H9 (cell line): ENCODE measurements around the gene RIOX2. TPM values are rescaled to one million over a fixed set of nuclear protein-coding genes. Genes with fewer than 3 reads are reported as not detected.

Experiments
- DNase-seq: peaks from one replicate; pipeline ENCODE4 v3.0.0-alpha.2; 2017
- H2AFZ ChIP-seq: one replicate; pipeline ENCODE4 v1.6.1; 2013; ENCODE audit warnings: mild to moderate bottlenecking, low read length, control low read depth, moderate library complexity
- H2AK5ac ChIP-seq: 2 replicates; pipeline ENCODE4 v1.6.1; 2013; ENCODE audit warnings: low read length, control low read depth, mixed read lengths; ENCODE audit not compliant: insufficient read length
- H2BK120ac ChIP-seq: one replicate; pipeline ENCODE4 v1.6.1; 2013; ENCODE audit warnings: low read depth, mild to moderate bottlenecking, low read length, control low read depth, inconsistent platforms; ENCODE audit not compliant: poor library complexity, severe bottlenecking
- H2BK12ac ChIP-seq: 2 replicates; pipeline ENCODE4 v1.6.1; 2013; ENCODE audit warnings: low read length, control low read depth, mixed read lengths, low read depth; ENCODE audit not compliant: insufficient read length
- H2BK15ac ChIP-seq: 2 replicates; pipeline ENCODE4 v1.6.1; 2013; ENCODE audit warnings: low read depth, low read length, control low read depth
- H2BK20ac ChIP-seq: one replicate; pipeline ENCODE4 v1.6.1; 2013; ENCODE audit warnings: low read depth, mild to moderate bottlenecking, low read length, control low read depth, inconsistent platforms; ENCODE audit not compliant: poor library complexity, severe bottlenecking
- H2BK5ac ChIP-seq: 2 replicates; pipeline ENCODE4 v1.6.1; 2013; ENCODE audit warnings: low read length, control low read depth, mixed read lengths; ENCODE audit not compliant: insufficient read length
- H3K14ac ChIP-seq: 2 replicates; pipeline ENCODE4 v1.6.1; 2013; ENCODE audit warnings: low read length, control low read depth; ENCODE audit not compliant: insufficient read depth
- H3K18ac ChIP-seq: 2 replicates; pipeline ENCODE4 v1.6.1; 2013; ENCODE audit warnings: low read depth, mild to moderate bottlenecking, mixed read lengths, low read length, control low read depth; ENCODE audit not compliant: insufficient read length
- H3K23ac ChIP-seq: 2 replicates; pipeline ENCODE4 v1.6.1; 2013; ENCODE audit warnings: low read length, control low read depth, mixed read lengths, low read depth; ENCODE audit not compliant: insufficient read length
- H3K23me2 ChIP-seq: 2 replicates; pipeline ENCODE4 v1.6.1; 2013; ENCODE audit warnings: low read depth, mild to moderate bottlenecking, mixed read lengths, low read length, control low read depth; ENCODE audit not compliant: insufficient read length, poor library complexity, severe bottlenecking
- H3K27ac ChIP-seq: 2 replicates; pipeline ENCODE4 v1.5.1; 2013; ENCODE audit warnings: low read length, control low read depth, mixed read lengths, low read depth; ENCODE audit not compliant: insufficient read length
- H3K27me3 ChIP-seq: 2 replicates; pipeline ENCODE4 v1.6.1; 2013; ENCODE audit warnings: low read length, control low read depth, inconsistent platforms; ENCODE audit not compliant: insufficient read depth
- H3K4ac ChIP-seq: 2 replicates; pipeline ENCODE4 v1.6.1; 2013; ENCODE audit warnings: low read depth, mild to moderate bottlenecking, control low read depth, inconsistent platforms, low read length, moderate library complexity
- H3K4me1 ChIP-seq: 2 replicates; pipeline ENCODE4 v1.6.1; 2013; ENCODE audit warnings: low read length, control low read depth, inconsistent platforms; ENCODE audit not compliant: insufficient read depth
- H3K4me2 ChIP-seq: 2 replicates; pipeline ENCODE4 v1.6.1; 2013; ENCODE audit warnings: low read length, control low read depth, mixed read lengths; ENCODE audit not compliant: insufficient read length, insufficient read depth
- H3K56ac ChIP-seq: 2 replicates; pipeline ENCODE4 v1.6.1; 2013; ENCODE audit warnings: low read depth, mild to moderate bottlenecking, mixed read lengths, low read length, control low read depth; ENCODE audit not compliant: insufficient read length
- H3K79me1 ChIP-seq: 2 replicates; pipeline ENCODE4 v1.6.1; 2013; ENCODE audit warnings: low read depth, mild to moderate bottlenecking, moderate library complexity, low read length, control low read depth, inconsistent platforms; ENCODE audit not compliant: insufficient read depth, poor library complexity, severe bottlenecking
- H3K79me2 ChIP-seq: 2 replicates; pipeline ENCODE4 v1.6.1; 2013; ENCODE audit warnings: low read length, control low read depth, inconsistent platforms; ENCODE audit not compliant: insufficient read depth
- H3K9ac ChIP-seq: 2 replicates; pipeline ENCODE4 v1.6.1; 2013; ENCODE audit warnings: low read length, control low read depth, mixed read lengths; ENCODE audit not compliant: insufficient read length; ENCODE audit errors: extremely low read depth
- H3K9me3 ChIP-seq: one replicate; pipeline ENCODE4 v1.6.1; 2013; ENCODE audit warnings: low read depth, low read length, inconsistent platforms; ENCODE audit not compliant: control insufficient read depth
- H3T11ph ChIP-seq: one replicate; pipeline ENCODE4 v1.6.1; 2013; ENCODE audit warnings: mild to moderate bottlenecking, low read length, control low read depth, inconsistent platforms
- H4K20me1 ChIP-seq: one replicate; pipeline ENCODE4 v1.6.1; 2013; ENCODE audit not compliant: control insufficient read depth, insufficient read length, insufficient read depth
- H4K5ac ChIP-seq: 2 replicates; pipeline ENCODE4 v1.6.1; 2013; ENCODE audit warnings: low read depth, mild to moderate bottlenecking, mixed read lengths, low read length, control low read depth; ENCODE audit not compliant: insufficient read length
- H4K8ac ChIP-seq: replicated peaks from 2 replicates; pipeline ENCODE4 v1.6.1; 2013; ENCODE audit warnings: low read length, control low read depth, mixed read lengths, low read depth; ENCODE audit not compliant: insufficient read length
- H4K91ac ChIP-seq: 2 replicates; pipeline ENCODE4 v1.6.1; 2013; ENCODE audit warnings: low read depth, mild to moderate bottlenecking, moderate library complexity, mixed read lengths, low read length, control low read depth; ENCODE audit not compliant: insufficient read length
- H3K27ac Mint-ChIP-seq, 3 experiments: 2 replicates in 2 of 3; 3 replicates in 1 of 3; pipeline ENCODE4 v1.8.0; 2020 to 2021; ENCODE audit warnings: mixed read lengths in 3 of 3, mild to moderate bottlenecking in 1 of 3, moderate library complexity in 1 of 3
- H3K27me3 Mint-ChIP-seq: 2 replicates; pipeline ENCODE4 v1.8.0; 2021; ENCODE audit warnings: low read depth, mild to moderate bottlenecking, moderate library complexity, mixed read lengths
- H3K36me3 Mint-ChIP-seq, 3 experiments: 2 replicates in 2 of 3; 3 replicates in 1 of 3; pipeline ENCODE4 v1.8.0; 2020 to 2021; ENCODE audit warnings: low read depth in 3 of 3, mixed read lengths in 3 of 3; ENCODE audit not compliant: insufficient read depth in 1 of 3
- H3K4me1 Mint-ChIP-seq, 2 experiments: 2 replicates each; pipeline ENCODE4 v1.8.0; 2020; ENCODE audit warnings: mixed read lengths in 2 of 2
- H3K4me3 Mint-ChIP-seq, 2 experiments: 2 replicates in 1 of 2; 3 replicates in 1 of 2; pipeline ENCODE4 v1.8.0; 2020 to 2021; ENCODE audit warnings: mild to moderate bottlenecking in 2 of 2, mixed read lengths in 2 of 2, moderate library complexity in 1 of 2
- H3K9me3 Mint-ChIP-seq, 2 experiments: 2 replicates in 1 of 2; 3 replicates in 1 of 2; pipeline ENCODE4 v1.8.0; 2020; ENCODE audit warnings: mild to moderate bottlenecking in 2 of 2, mixed read lengths in 2 of 2, moderate library complexity in 1 of 2
- total RNA-seq: library from RNA; stranded (reverse); gene quantifications from 2 replicates; pipeline ENCODE4 v1.2.1, GENCODE V29; 2021
- TF ChIP-seq, protein P1 (sequence below): fragments of 200-600 bp; sonication (generic); conservative IDR thresholded peaks from 3 replicates; pipeline ENCODE4 v1.8.0; 2021; ENCODE audit warnings: antibody characterized with exemption, mild to moderate bottlenecking

RIOX2 gene
- total RNA-seq, 1 experiment from 2014 or later = 15.5 TPM

DNA sequence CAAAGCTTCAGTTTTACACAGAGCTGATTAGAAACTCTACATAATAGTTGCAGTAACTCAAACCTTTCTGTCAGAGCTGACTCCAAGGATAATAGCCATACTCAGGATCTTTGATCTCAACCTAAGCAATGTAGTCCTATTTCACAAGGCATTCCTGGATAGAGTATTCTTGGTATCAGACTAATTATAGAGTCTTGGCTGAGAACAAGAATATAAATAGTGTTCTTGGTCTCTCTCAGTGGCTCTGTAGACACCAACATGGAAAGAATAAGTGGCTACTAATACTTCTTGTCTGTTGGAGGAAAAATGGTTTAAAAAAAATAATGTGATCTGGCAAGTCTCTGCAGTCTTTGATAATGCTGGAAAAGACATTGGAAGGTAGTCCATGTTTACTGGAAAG, 55.7 kb downstream of the RIOX2 start:
- no peaks in the 10 kb centered on the region for H3K9me3 ChIP-seq
- H3K23ac ChIP-seq = no peak overlapping the region
- no peaks in the 10 kb centered on the region for H3K23me2 ChIP-seq
- H2BK12ac ChIP-seq = no peak overlapping the region
- H3K4me2 ChIP-seq = no peak overlapping the region
- H4K8ac ChIP-seq = no peak overlapping the region
- H3K4me1 Mint-ChIP-seq = peaks cover 1% of the 10 kb centered on the region in 2 experiments
- H2BK120ac ChIP-seq = no peak overlapping the region
- H2BK20ac ChIP-seq = no peak overlapping the region
- H2BK15ac ChIP-seq = no peak overlapping the region
- no peaks in the 10 kb centered on the region for H3K27me3 ChIP-seq
- peaks cover 0 to under 1% (median 0%) of the 10 kb centered on the region in 3 experiments; a peak in 3 of 7 replicates for H3K36me3 Mint-ChIP-seq
- H3K9me3 Mint-ChIP-seq = no peaks in the 10 kb centered on the region
- H3K79me2 ChIP-seq = no peaks in the 10 kb centered on the region
- H3T11ph ChIP-seq = no peak overlapping the region
- H2BK5ac ChIP-seq = no peak overlapping the region
- H3K4ac ChIP-seq = no peak overlapping the region
- H2AFZ ChIP-seq = no peak overlapping the region
- H3K18ac ChIP-seq = no peak overlapping the region
- no peaks in the 10 kb centered on the region for H3K4me1 ChIP-seq
- no peak overlapping the region for H3K27ac ChIP-seq
- H4K91ac ChIP-seq = no peak overlapping the region
- H3K56ac ChIP-seq = no peak overlapping the region
- no peaks in the 10 kb centered on the region for H4K20me1 ChIP-seq
- DNase-seq = no peak
- no peaks in the 10 kb centered on the region for H3K79me1 ChIP-seq
- H3K4me3 Mint-ChIP-seq = no peak overlapping the region
- no peak overlapping the region for H3K27ac Mint-ChIP-seq
- TF ChIP-seq, protein P1, sequence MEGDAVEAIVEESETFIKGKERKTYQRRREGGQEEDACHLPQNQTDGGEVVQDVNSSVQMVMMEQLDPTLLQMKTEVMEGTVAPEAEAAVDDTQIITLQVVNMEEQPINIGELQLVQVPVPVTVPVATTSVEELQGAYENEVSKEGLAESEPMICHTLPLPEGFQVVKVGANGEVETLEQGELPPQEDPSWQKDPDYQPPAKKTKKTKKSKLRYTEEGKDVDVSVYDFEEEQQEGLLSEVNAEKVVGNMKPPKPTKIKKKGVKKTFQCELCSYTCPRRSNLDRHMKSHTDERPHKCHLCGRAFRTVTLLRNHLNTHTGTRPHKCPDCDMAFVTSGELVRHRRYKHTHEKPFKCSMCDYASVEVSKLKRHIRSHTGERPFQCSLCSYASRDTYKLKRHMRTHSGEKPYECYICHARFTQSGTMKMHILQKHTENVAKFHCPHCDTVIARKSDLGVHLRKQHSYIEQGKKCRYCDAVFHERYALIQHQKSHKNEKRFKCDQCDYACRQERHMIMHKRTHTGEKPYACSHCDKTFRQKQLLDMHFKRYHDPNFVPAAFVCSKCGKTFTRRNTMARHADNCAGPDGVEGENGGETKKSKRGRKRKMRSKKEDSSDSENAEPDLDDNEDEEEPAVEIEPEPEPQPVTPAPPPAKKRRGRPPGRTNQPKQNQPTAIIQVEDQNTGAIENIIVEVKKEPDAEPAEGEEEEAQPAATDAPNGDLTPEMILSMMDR = no peak
- no peak overlapping the region for H2AK5ac ChIP-seq
- no peak overlapping the region for H3K9ac ChIP-seq
- no peaks in the 10 kb centered on the region for H3K27me3 Mint-ChIP-seq
- H4K5ac ChIP-seq = no peak overlapping the region
- no peak overlapping the region for H3K14ac ChIP-seq
